ENCODE measurements around the gene C1orf167. TPM values are rescaled to one million over a fixed set of nuclear protein-coding genes. Genes with fewer than 3 reads are reported as not detected.

Gene C1orf167
- total RNA-seq, 1 donor from 2014 or later: not detected

- no peak for DNase-seq (ENCODE audit: low read depth)
- H3K36me3 ChIP-seq (ENCODE audit: control insufficient read depth, insufficient read depth, low read length): peaks cover 1% of the 10 kb centered on the region
Observed at GRCh38 chr1:11788549-11789053, 26.6 kb downstream of the C1orf167 start.

GRCh38 chr1:11789126-11790067, 27.4 kb downstream of the C1orf167 start:
- TF ChIP-seq CTCF (IDR thresholded peaks at IDR 0.05; ENCODE audit: insufficient read depth, low read length, poor library complexity, severe bottlenecking): no peak
- Histone ChIP-seq H3K36me3 (ENCODE audit: control insufficient read depth, insufficient read depth, low read length) (peaks cover 1% of the 10 kb centered on the region), H3K27me3 (ENCODE audit: control insufficient read depth, insufficient read depth, low read length) (no peaks in the 10 kb centered on the region), H3K4me3 (ENCODE audit: low read depth, low read length) (no peak overlapping the region)
- no peak for DNase-seq (ENCODE audit: low read depth)

More at GRCh38 chr1:11788549-11789053, 26.6 kb downstream of the C1orf167 start:
- Histone ChIP-seq H3K4me3 (ENCODE audit: low read depth, low read length) (no peak overlapping the region), H3K27me3 (ENCODE audit: control insufficient read depth, insufficient read depth, low read length) (no peaks in the 10 kb centered on the region)
- no peak for TF ChIP-seq CTCF (IDR thresholded peaks at IDR 0.05; ENCODE audit: insufficient read depth, low read length, poor library complexity, severe bottlenecking)

GRCh38 chr1:11790101-11790879, 28.3 kb downstream of the C1orf167 start:
- H3K4me3 ChIP-seq (ENCODE audit: low read depth, low read length): no peak overlapping the region
- H3K27me3 ChIP-seq (ENCODE audit: control insufficient read depth, insufficient read depth, low read length): no peaks in the 10 kb centered on the region
- TF ChIP-seq CTCF (IDR thresholded peaks at IDR 0.05; ENCODE audit: insufficient read depth, low read length, poor library complexity, severe bottlenecking): no peak

GRCh38 chr1:11790880-11791715, 29.1 kb downstream of the C1orf167 start:
- Histone ChIP-seq H3K4me3 (ENCODE audit: low read depth, low read length) (no peak overlapping the region), H3K27me3 (ENCODE audit: control insufficient read depth, insufficient read depth, low read length) (no peaks in the 10 kb centered on the region), H3K36me3 (ENCODE audit: control insufficient read depth, insufficient read depth, low read length) (peaks cover 2% of the 10 kb centered on the region)
- TF ChIP-seq CTCF (IDR thresholded peaks at IDR 0.05; ENCODE audit: insufficient read depth, low read length, poor library complexity, severe bottlenecking): no peak
- DNase-seq (ENCODE audit: low read depth): no peak

More at GRCh38 chr1:11790101-11790879, 28.3 kb downstream of the C1orf167 start:
- no peak for DNase-seq (ENCODE audit: low read depth)
- peaks cover 2% of the 10 kb centered on the region for H3K36me3 ChIP-seq (ENCODE audit: control insufficient read depth, insufficient read depth, low read length)

- TF ChIP-seq CTCF (IDR thresholded peaks at IDR 0.05; ENCODE audit: insufficient read depth, low read length, poor library complexity, severe bottlenecking): no peak
Observed at GRCh38 chr1:11792106-11792505, 30.1 kb downstream of the C1orf167 start.

More at GRCh38 chr1:11792106-11792505, 30.1 kb downstream of the C1orf167 start:
- Histone ChIP-seq H3K4me3 (ENCODE audit: low read depth, low read length) (no peak overlapping the region), H3K36me3 (ENCODE audit: control insufficient read depth, insufficient read depth, low read length) (peaks cover 2% of the 10 kb centered on the region), H3K27me3 (ENCODE audit: control insufficient read depth, insufficient read depth, low read length) (no peaks in the 10 kb centered on the region)
- no peak for DNase-seq (ENCODE audit: low read depth)

Measured in kidney epithelial cell (primary cell).